Measurements from ENCODE around the gene C10orf105.

C10orf105 gene

GRCh38 chr10:71749396-71749795, 29.8 kb upstream of the C10orf105 start:
- no peak for TF ChIP-seq CTCF (conservative IDR thresholded peaks at IDR 0.05)

DNA sequence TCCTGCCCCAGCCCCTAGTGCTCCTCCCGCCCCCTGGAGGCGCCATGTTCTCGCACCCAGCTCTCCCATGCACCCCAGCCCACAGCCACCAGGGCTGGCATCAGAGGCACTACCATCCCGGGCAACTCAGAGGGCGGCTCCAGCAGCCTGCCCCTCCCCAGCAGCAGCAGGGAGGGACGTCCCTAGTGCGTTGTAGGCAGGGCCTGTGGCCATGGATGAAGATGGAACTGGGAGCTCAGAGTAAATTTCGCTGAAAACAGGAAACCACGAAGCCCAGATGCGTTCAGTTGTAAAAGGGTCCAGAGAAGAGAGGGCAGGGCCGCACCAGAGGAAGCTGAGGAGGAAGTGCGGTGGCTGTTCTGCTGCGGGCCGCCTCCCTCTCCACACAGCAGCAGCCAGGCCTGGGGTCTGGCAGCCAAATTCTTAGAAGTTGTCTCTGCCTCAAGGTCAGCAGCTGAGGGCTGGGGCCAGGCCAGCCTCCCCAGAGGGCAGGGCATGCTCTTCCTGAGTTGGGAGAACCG, 29.2 kb upstream of the C10orf105 start:
- no peak for TF ChIP-seq CTCF (conservative IDR thresholded peaks at IDR 0.05)
- H3K27ac ChIP-seq: no peak overlapping the region

More at GRCh38 chr10:71749396-71749795, 29.8 kb upstream of the C10orf105 start:
- H3K27ac ChIP-seq: no peak overlapping the region

GRCh38 chr10:71747551-71748523, 28.3 kb upstream of the C10orf105 start:
- TF ChIP-seq CTCF (conservative IDR thresholded peaks at IDR 0.05): no peak
- no peak overlapping the region for H3K27ac ChIP-seq

DNA sequence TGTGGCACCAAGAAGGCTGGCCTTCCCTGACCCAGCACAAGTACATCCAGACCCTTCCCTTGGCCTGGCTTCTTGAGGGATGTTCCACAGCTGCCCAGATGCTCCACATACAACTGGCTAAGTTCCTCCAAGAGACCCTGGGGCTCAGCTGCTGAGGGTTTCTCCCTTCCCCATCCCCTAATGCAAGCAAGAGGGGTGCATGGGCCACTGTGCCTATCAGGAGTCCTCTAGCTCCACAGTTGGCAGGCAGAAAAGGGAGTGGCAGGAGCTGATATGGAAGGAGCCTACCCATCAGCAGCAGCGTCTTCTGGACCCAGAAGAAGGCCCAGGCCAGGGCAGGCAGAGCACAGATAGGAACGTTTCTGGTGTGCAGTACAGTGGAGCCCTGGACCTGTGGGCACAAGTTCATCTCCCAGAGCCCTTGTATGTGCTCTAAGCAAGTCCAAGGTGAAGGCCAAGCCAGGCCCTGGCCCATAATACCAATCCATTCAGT, 27.5 kb upstream of the C10orf105 start:
- no peak for TF ChIP-seq CTCF (conservative IDR thresholded peaks at IDR 0.05)
- no peak overlapping the region for H3K27ac ChIP-seq

GRCh38 chr10:71746344-71747037, 26.9 kb upstream of the C10orf105 start:
- TF ChIP-seq CTCF (conservative IDR thresholded peaks at IDR 0.05): no peak
- H3K27ac ChIP-seq: no peak overlapping the region

DNA sequence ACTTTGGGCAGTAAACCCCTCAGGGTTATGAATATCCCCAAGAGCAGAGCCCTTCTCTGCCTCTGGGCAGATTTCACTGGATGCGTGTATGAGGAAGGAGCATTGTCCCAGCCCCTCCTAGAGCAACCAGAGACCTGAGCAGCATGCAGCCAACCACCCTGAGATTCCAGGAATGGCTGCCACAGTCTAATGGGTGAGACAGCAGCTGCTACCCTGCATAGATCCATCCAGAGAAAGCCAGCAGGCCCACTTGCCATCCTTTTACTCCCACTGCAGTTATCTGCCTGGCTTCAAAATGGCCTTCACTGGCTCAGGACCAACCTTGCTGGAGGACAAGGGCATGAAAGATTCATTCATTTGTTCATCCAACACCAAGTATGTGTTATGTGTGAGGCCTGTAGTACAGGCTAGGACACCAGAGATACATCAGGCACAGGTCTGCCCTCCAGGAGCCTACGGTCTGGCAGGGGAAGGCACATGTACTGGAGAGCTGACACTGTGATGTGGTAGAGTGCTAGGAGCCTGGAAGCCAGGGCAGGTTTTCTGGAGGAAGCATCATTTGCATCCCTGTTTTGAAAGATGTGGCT, 26.2 kb upstream of the C10orf105 start:
- no peak for TF ChIP-seq CTCF (conservative IDR thresholded peaks at IDR 0.05)
- H3K27ac ChIP-seq: no peak overlapping the region

Measured in VCaP (cell line).